GM23338 (cell line): Measurements from ENCODE around the gene AOAH. TPM values are rescaled to one million over a fixed set of nuclear protein-coding genes. Genes with fewer than 3 reads are reported as not detected.
"Not testable (repeated sequence)": the region's sequence is repeated elsewhere in the genome, so short reads cannot be mapped to it uniquely, and the experiment has no call there.

ENCODE experiments used
- ATAC-seq: fragments of 200-7000 bp; cut with Tn5 transposase; 3 replicates; pipeline ENCODE4 v1.9.1; 2020
- DNase-seq: peaks from one replicate; pipeline ENCODE4 v3.0.0-alpha.2; 2015; ENCODE audit warnings: low spot score
- H2AFZ ChIP-seq: fragments of 200-600 bp; sonication (generic); 2 replicates; pipeline ENCODE4 v1.8.0; 2016; ENCODE audit warnings: antibody characterized with exemption, mild to moderate bottlenecking, moderate library complexity
- H3F3A ChIP-seq: fragments of 200-600 bp; sonication (generic); replicated peaks from 2 replicates; pipeline ENCODE4 v1.8.0; 2017; ENCODE audit warnings: antibody characterized with exemption, mixed run types, low read depth
- H3K27ac ChIP-seq: fragments of 200-600 bp; sonication (generic); 2 replicates; pipeline ENCODE4 v1.6.1; 2016; ENCODE audit warnings: low read depth
- H3K27me3 ChIP-seq: fragments of 200-600 bp; sonication (generic); 2 replicates; pipeline ENCODE4 v1.8.0; 2016; ENCODE audit warnings: mild to moderate bottlenecking, mixed run types, moderate library complexity; ENCODE audit not compliant: insufficient read depth
- H3K36me3 ChIP-seq: fragments of 200-600 bp; sonication (generic); 2 replicates; pipeline ENCODE4 v1.8.0; 2016; ENCODE audit warnings: mild to moderate bottlenecking; ENCODE audit not compliant: insufficient read depth
- H3K4me1 ChIP-seq: fragments of 200-600 bp; sonication (generic); 2 replicates; pipeline ENCODE4 v1.8.0; 2016; ENCODE audit warnings: mild to moderate bottlenecking, moderate library complexity; ENCODE audit not compliant: insufficient read depth
- H3K4me2 ChIP-seq: fragments of 200-600 bp; sonication (generic); 2 replicates; pipeline ENCODE4 v1.7.1; 2017; ENCODE audit warnings: mixed run types
- H3K4me3 ChIP-seq: fragments of 200-600 bp; sonication (generic); 2 replicates; pipeline ENCODE4 v1.6.1; 2016; ENCODE audit warnings: mixed run types
- H3K79me2 ChIP-seq: fragments of 200-600 bp; sonication (generic); replicated peaks from 2 replicates; pipeline ENCODE4 v1.8.0; 2017; ENCODE audit warnings: mild to moderate bottlenecking; ENCODE audit not compliant: insufficient read depth
- H3K9me2 ChIP-seq: fragments of 200-600 bp; sonication (generic); 2 replicates; pipeline ENCODE4 v1.8.0; 2017; ENCODE audit not compliant: insufficient read depth
- H4K20me1 ChIP-seq: fragments of 200-600 bp; sonication (generic); replicated peaks from 2 replicates; pipeline ENCODE4 v1.8.0; 2017; ENCODE audit warnings: mild to moderate bottlenecking; ENCODE audit not compliant: insufficient read depth
- H3K27ac Mint-ChIP-seq: 2 replicates; pipeline ENCODE4 v1.8.0; 2020; ENCODE audit warnings: inconsistent platforms, mild to moderate bottlenecking, moderate library complexity, mixed read lengths
- H3K27me3 Mint-ChIP-seq: 3 replicates; pipeline ENCODE4 v1.8.0; 2022; ENCODE audit warnings: low read depth, mild to moderate bottlenecking, moderate library complexity, mixed read lengths, inconsistent platforms; ENCODE audit not compliant: insufficient read depth, poor library complexity
- H3K36me3 Mint-ChIP-seq: 3 replicates; pipeline ENCODE4 v1.8.0; 2021; ENCODE audit warnings: low read depth, mild to moderate bottlenecking, inconsistent platforms, moderate library complexity, mixed read lengths
- H3K4me1 Mint-ChIP-seq: 3 replicates; pipeline ENCODE4 v1.8.0; 2020; ENCODE audit warnings: mild to moderate bottlenecking, inconsistent platforms, mixed read lengths
- H3K4me3 Mint-ChIP-seq: 3 replicates; pipeline ENCODE4 v1.8.0; 2021; ENCODE audit warnings: moderate library complexity, mild to moderate bottlenecking, inconsistent platforms, mixed read lengths
- H3K9me3 Mint-ChIP-seq: 3 replicates; pipeline ENCODE4 v1.8.0; 2020; ENCODE audit warnings: moderate library complexity, mild to moderate bottlenecking, inconsistent platforms, mixed read lengths
- EZH2 ChIP-seq: fragments of 200-600 bp; sonication (generic); IDR thresholded peaks from one replicate; pipeline ENCODE4 v1.8.0; 2017; ENCODE audit warnings: antibody characterized with exemption, mild to moderate bottlenecking, low read depth; ENCODE audit not compliant: unreplicated experiment
- EZH2phosphoT487 ChIP-seq: fragments of 200-600 bp; sonication (generic); IDR thresholded peaks from one replicate; pipeline ENCODE4 v1.8.1; 2018; ENCODE audit warnings: antibody characterized with exemption; ENCODE audit not compliant: unreplicated experiment
- STAT1 ChIP-seq: IDR thresholded peaks from one replicate; pipeline ENCODE4 v1.6.1; 2016; ENCODE audit warnings: antibody characterized with exemption; ENCODE audit not compliant: unreplicated experiment
- ZNF114 ChIP-seq: fragments of 250-450 bp; sonication (Bioruptor Pico); IDR thresholded peaks from 2 replicates; pipeline ENCODE4 v1.5.0; 2020; ENCODE audit warnings: mild to moderate bottlenecking, moderate library complexity
- polyA plus RNA-seq: library from polyadenylated mRNA; unstranded; fragments of >200 nt; fragmentation: Nextera tagmentation; extraction: Ambion mirVana; gene quantifications from 2 replicates; pipeline ENCODE4 v1.2.1, GENCODE V29; 2016
- total RNA-seq: library from RNA; depleted of rRNA; stranded (reverse); fragments of >200 nt; shearing (Covaris generic); gene quantifications from 2 replicates; pipeline ENCODE4 v1.2.3, GENCODE V29; 2014
- TF ChIP-seq, protein P1 (sequence below): IDR thresholded peaks from 2 replicates; pipeline ENCODE4 v1.6.1; 2016; ENCODE audit warnings: antibody characterized with exemption
- TF ChIP-seq, protein P2 (sequence below): fragments of 250-450 bp; sonication (Bioruptor Pico); IDR thresholded peaks from 2 replicates; pipeline ENCODE4 v1.5.0; 2020; ENCODE audit warnings: mild to moderate bottlenecking, moderate library complexity

The AOAH gene
- total and polyA plus RNA-seq, 2 experiments from 2014 or later = not detected

DNA sequence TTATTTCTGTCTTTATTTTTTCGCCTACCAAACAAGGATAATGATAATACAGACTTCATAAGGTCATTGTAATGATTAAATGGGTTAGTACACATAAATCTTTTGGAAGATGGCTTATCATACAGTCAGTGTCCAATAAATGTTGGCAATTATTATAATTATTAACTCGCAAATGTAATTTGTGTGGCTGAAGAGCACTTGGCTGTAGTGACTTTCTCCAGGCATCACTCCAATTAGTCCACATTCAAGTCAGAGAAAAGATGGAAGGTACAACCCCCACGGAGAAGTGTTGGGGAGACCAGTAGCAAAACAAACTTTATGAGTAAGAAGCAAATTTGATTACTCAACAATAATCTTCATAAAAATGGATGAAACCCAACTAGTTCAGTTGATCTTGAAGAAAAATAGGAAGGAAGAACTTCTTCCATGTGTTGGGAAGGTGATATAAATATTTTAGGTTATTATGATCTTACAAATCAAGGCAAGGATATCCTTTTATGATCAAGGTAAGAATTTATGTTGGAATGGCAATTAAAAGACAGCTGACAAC lies 5.1 kb downstream of the AOAH start (continued):
- TF ChIP-seq, protein P1, sequence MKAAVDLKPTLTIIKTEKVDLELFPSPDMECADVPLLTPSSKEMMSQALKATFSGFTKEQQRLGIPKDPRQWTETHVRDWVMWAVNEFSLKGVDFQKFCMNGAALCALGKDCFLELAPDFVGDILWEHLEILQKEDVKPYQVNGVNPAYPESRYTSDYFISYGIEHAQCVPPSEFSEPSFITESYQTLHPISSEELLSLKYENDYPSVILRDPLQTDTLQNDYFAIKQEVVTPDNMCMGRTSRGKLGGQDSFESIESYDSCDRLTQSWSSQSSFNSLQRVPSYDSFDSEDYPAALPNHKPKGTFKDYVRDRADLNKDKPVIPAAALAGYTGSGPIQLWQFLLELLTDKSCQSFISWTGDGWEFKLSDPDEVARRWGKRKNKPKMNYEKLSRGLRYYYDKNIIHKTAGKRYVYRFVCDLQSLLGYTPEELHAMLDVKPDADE = no peak
- no peak for TF ChIP-seq EZH2phosphoT487
- no peak for TF ChIP-seq STAT1
- no peak for TF ChIP-seq EZH2

DNA sequence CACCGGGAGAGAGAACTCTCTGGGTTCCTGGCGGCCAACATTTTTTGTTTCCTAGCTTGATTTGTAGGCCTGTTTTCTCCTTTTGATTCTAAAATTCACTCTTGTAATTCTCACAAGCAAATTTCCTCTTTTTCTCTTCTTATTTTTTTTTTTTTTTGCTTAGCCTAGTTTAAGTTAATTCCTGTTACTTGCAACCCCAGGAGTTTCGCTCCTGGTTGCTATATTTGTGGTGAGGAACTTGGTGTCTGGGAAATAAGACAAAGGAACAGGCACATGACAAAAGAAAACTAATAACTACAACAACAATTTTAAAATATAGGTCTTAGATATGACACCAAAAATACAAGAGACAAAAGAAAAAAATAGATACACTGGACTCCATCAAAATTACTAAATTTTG lies 6.7 kb downstream of the AOAH start:
- no peak for DNase-seq
- Mint-ChIP-seq H3K9me3 (no peaks in the 10 kb centered on the region), H3K27ac (no peak overlapping the region), H3K4me3 (no peak overlapping the region), H3K4me1 (no peaks in the 10 kb centered on the region), H3K27me3 (peaks cover 1% of the 10 kb centered on the region), H3K36me3 (no peaks in the 10 kb centered on the region)
- H4K20me1 ChIP-seq = no peaks in the 10 kb centered on the region
- ATAC-seq = no peak
- no peaks in the 10 kb centered on the region for H3K79me2 ChIP-seq
- H2AFZ ChIP-seq = no peak overlapping the region
- no peaks in the 10 kb centered on the region for H3K27me3 ChIP-seq
- no peak overlapping the region for H3K27ac ChIP-seq
- H3K4me1 ChIP-seq = no peaks in the 10 kb centered on the region
- H3K4me2 ChIP-seq = no peak overlapping the region
- no peaks in the 10 kb centered on the region for H3K36me3 ChIP-seq
- TF ChIP-seq, protein P1 = no peak
- no peak overlapping the region for H3K4me3 ChIP-seq
- no peaks in the 10 kb centered on the region for H3F3A ChIP-seq
- H3K9me2 ChIP-seq = peaks cover 9% of the 10 kb centered on the region; the same call in 1 of the 2 replicates

DNA sequence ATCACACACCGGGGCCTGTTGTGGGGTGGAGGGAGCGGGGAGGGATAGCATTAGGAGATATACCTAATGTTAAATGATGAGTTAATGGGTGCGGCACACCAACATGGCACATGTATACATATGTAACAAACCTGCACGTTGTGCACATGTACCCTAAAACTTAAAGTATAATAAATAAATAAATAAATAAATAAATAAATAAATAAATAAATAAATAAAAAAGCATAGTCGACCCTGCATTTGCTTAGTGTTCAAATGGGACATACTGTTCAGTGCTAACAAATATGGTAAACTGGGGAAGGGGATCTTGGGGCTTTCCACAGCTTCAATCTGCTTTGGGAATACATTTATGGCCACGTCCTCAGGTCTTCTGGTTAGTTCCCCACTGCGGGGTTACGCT lies 7.5 kb downstream of the AOAH start:
- not testable (repeated sequence) for H3K27ac ChIP-seq, H3K36me3 ChIP-seq, H3K4me3 Mint-ChIP-seq, H4K20me1 ChIP-seq, H3F3A ChIP-seq, H3K4me2 ChIP-seq, H3K27ac Mint-ChIP-seq, H3K27me3 Mint-ChIP-seq, H3K79me2 ChIP-seq, H3K27me3 ChIP-seq, H3K9me3 Mint-ChIP-seq, H3K9me2 ChIP-seq, H3K36me3 Mint-ChIP-seq, H3K4me3 ChIP-seq, DNase-seq, H3K4me1 ChIP-seq, H3K4me1 Mint-ChIP-seq, ATAC-seq, H2AFZ ChIP-seq

DNA sequence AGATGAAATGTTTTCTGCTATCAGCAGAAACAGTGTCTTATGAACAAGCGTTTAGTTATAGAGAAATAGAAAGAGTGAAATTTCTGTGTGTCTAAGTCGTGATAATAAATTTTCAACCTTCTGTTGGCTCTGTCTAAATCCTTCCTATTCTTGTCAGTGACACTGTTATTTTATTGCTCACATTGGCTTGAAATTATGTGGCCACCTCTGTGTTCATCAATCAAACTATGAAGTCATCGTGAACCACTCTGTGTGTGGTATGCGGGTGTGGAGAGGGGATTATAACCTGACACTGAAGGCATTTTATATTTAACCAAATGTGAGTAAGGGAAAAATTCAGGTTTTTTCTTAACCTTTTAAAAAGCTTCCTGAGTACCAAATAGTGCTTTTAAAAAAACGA lies 12.3 kb downstream of the AOAH start:
- Histone ChIP-seq H4K20me1 (no peaks in the 10 kb centered on the region), H3K4me1 (peaks cover 3% of the 10 kb centered on the region), H3K9me2 (no peaks in the 10 kb centered on the region), H3K27ac (no peak overlapping the region), H3K4me3 (no peak overlapping the region), H3K36me3 (no peaks in the 10 kb centered on the region), H3K4me2 (no peak overlapping the region), H2AFZ (peak overlapping the region; percentile 63; the same call in 1 of the 2 replicates), H3K79me2 (no peaks in the 10 kb centered on the region), H3F3A (no peaks in the 10 kb centered on the region), H3K27me3 (no peaks in the 10 kb centered on the region)
- no peak for DNase-seq
- H3K4me3 Mint-ChIP-seq = no peak overlapping the region
- H3K27ac Mint-ChIP-seq = no peak overlapping the region
- no peaks in the 10 kb centered on the region for H3K9me3 Mint-ChIP-seq
- peaks cover 13% of the 10 kb centered on the region for H3K4me1 Mint-ChIP-seq
- H3K27me3 Mint-ChIP-seq = peaks cover 1% of the 10 kb centered on the region
- no peak for ATAC-seq
- no peaks in the 10 kb centered on the region for H3K36me3 Mint-ChIP-seq
- TF ChIP-seq EZH2phosphoT487 = no peak
- TF ChIP-seq ZNF114 = no peak
- TF ChIP-seq, protein P2, sequence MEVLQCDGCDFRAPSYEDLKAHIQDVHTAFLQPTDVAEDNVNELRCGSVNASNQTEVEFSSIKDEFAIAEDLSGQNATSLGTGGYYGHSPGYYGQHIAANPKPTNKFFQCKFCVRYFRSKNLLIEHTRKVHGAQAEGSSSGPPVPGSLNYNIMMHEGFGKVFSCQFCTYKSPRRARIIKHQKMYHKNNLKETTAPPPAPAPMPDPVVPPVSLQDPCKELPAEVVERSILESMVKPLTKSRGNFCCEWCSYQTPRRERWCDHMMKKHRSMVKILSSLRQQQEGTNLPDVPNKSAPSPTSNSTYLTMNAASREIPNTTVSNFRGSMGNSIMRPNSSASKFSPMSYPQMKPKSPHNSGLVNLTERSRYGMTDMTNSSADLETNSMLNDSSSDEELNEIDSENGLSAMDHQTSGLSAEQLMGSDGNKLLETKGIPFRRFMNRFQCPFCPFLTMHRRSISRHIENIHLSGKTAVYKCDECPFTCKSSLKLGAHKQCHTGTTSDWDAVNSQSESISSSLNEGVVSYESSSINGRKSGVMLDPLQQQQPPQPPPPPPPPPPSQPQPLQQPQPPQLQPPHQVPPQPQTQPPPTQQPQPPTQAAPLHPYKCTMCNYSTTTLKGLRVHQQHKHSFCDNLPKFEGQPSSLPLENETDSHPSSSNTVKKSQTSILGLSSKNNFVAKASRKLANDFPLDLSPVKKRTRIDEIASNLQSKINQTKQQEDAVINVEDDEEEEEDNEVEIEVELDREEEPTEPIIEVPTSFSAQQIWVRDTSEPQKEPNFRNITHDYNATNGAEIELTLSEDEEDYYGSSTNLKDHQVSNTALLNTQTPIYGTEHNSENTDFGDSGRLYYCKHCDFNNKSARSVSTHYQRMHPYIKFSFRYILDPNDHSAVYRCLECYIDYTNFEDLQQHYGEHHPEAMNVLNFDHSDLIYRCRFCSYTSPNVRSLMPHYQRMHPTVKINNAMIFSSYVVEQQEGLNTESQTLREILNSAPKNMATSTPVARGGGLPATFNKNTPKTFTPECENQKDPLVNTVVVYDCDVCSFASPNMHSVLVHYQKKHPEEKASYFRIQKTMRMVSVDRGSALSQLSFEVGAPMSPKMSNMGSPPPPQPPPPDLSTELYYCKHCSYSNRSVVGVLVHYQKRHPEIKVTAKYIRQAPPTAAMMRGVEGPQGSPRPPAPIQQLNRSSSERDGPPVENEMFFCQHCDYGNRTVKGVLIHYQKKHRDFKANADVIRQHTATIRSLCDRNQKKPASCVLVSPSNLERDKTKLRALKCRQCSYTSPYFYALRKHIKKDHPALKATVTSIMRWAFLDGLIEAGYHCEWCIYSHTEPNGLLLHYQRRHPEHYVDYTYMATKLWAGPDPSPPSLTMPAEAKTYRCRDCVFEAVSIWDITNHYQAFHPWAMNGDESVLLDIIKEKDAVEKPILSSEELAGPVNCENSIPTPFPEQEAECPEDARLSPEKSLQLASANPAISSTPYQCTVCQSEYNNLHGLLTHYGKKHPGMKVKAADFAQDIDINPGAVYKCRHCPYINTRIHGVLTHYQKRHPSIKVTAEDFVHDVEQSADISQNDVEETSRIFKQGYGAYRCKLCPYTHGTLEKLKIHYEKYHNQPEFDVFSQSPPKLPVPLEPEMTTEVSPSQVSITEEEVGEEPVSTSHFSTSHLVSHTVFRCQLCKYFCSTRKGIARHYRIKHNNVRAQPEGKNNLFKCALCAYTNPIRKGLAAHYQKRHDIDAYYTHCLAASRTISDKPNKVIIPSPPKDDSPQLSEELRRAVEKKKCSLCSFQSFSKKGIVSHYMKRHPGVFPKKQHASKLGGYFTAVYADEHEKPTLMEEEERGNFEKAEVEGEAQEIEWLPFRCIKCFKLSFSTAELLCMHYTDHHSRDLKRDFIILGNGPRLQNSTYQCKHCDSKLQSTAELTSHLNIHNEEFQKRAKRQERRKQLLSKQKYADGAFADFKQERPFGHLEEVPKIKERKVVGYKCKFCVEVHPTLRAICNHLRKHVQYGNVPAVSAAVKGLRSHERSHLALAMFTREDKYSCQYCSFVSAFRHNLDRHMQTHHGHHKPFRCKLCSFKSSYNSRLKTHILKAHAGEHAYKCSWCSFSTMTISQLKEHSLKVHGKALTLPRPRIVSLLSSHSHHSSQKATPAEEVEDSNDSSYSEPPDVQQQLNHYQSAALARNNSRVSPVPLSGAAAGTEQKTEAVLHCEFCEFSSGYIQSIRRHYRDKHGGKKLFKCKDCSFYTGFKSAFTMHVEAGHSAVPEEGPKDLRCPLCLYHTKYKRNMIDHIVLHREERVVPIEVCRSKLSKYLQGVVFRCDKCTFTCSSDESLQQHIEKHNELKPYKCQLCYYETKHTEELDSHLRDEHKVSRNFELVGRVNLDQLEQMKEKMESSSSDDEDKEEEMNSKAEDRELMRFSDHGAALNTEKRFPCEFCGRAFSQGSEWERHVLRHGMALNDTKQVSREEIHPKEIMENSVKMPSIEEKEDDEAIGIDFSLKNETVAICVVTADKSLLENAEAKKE = no peak
